Muscle layer of duodenum (tissue), 2 donors: ENCODE measurements around the gene SH3YL1.
"Not testable (repeated sequence)": the region's sequence is repeated elsewhere in the genome, so short reads cannot be mapped to it uniquely, and the experiment has no call there.

Experiments
- H3K27ac ChIP-seq: one replicate; pipeline ENCODE4 v1.7.0; 2013; ENCODE audit warnings: mild to moderate bottlenecking, low read length
- H3K27me3 ChIP-seq: one replicate; pipeline ENCODE4 v1.7.0; 2013; ENCODE audit warnings: low read depth, mild to moderate bottlenecking, control low read depth, low read length
- H3K36me3 ChIP-seq, 2 donors: one replicate each; pipeline ENCODE4 v1.7.0; 2013; ENCODE audit warnings: low read length in 2 of 2, control low read depth in 1 of 2, mild to moderate bottlenecking in 1 of 2; ENCODE audit not compliant: insufficient read depth in 2 of 2, control insufficient read depth in 1 of 2
- H3K4me1 ChIP-seq, 2 donors: one replicate each; pipeline ENCODE4 v1.7.0; 2013; ENCODE audit warnings: low read length in 2 of 2, mild to moderate bottlenecking in 2 of 2, control low read depth in 1 of 2, moderate library complexity in 1 of 2; ENCODE audit not compliant: insufficient read depth in 2 of 2, control insufficient read depth in 1 of 2
- H3K4me3 ChIP-seq, 2 donors: one replicate each; pipeline ENCODE4 v1.7.0; 2013; ENCODE audit warnings: low read length in 2 of 2, low read depth in 1 of 2, mild to moderate bottlenecking in 1 of 2
- H3K9me3 ChIP-seq, 2 donors: one replicate each; pipeline ENCODE4 v1.7.0; 2013; ENCODE audit warnings: low read length in 2 of 2, control low read depth in 1 of 2, mild to moderate bottlenecking in 1 of 2; ENCODE audit not compliant: control insufficient read depth in 1 of 2
- donor health status: healthy.

Gene SH3YL1

GRCh38 chr2:172120-172519 lies 91.7 kb downstream of the SH3YL1 start:
- not testable (repeated sequence) for H3K9me3 ChIP-seq, H3K4me3 ChIP-seq, H3K4me1 ChIP-seq

DNA sequence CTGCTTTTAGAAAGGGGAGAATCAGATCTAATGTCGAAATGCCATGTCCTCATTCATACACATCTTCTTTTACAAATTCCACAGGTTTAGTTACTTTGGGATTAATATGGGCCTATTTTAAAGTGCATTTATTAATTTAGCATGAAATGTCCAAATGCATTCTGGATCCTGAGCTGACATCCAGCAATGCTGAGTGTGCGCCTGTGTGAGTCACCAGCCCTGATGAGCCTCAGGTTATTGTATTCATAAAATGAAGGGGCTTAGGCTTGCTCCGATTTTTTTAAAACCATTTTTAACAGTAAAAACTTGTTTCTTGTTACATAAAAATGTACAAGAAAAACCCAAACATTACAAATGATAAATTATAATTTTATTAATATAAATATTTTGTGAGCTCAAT lies 94.1 kb downstream of the SH3YL1 start:
- Histone ChIP-seq H3K4me3 (no peak overlapping the region), H3K27me3 (no peaks in the 10 kb centered on the region), H3K4me1 (no peaks in the 10 kb centered on the region), H3K36me3 (no peaks in the 10 kb centered on the region), H3K27ac (no peak overlapping the region), H3K9me3 (no peaks in the 10 kb centered on the region)

More at GRCh38 chr2:172120-172519, 91.7 kb downstream of the SH3YL1 start:
- H3K36me3 ChIP-seq, H3K27me3 ChIP-seq, H3K27ac ChIP-seq: not testable (repeated sequence)
